Keratinocyte (primary cell): Measurements from ENCODE around the gene SLC44A1. TPM values are rescaled to one million over a fixed set of nuclear protein-coding genes. Genes with fewer than 3 reads are reported as not detected.

Experiments
- DNase-seq: peaks from one replicate; pipeline ENCODE4 v3.0.0-alpha.2; 2011; ENCODE audit warnings: low read depth, missing footprints, low spot score
- FAIRE-seq: peaks from 2 replicates; lab custom pipeline; 2011; peaks lifted over from hg19 to GRCh38; lab: Jason Lieb, UNC
- H2AFZ ChIP-seq: 2 replicates; pipeline ENCODE4 v1.6.0; 2012; ENCODE audit warnings: low read length, control low read depth, inconsistent platforms; ENCODE audit not compliant: control insufficient read depth
- H3K27ac ChIP-seq: 2 replicates; pipeline ENCODE4 v1.5.1; 2011; ENCODE audit warnings: low read length; ENCODE audit not compliant: control insufficient read depth, insufficient read depth
- H3K27me3 ChIP-seq: 3 replicates; pipeline ENCODE4 v1.6.0; 2011; ENCODE audit warnings: low read length; ENCODE audit not compliant: control insufficient read depth, insufficient read depth; ENCODE audit errors: extremely low read depth
- H3K36me3 ChIP-seq, 2 experiments: 2 replicates in 1 of 2; 3 replicates in 1 of 2; pipeline ENCODE4 v1.5.1; 2011; ENCODE audit warnings: low read length in 2 of 2, mild to moderate bottlenecking in 1 of 2; ENCODE audit not compliant: control insufficient read depth in 2 of 2, insufficient read depth in 2 of 2; ENCODE audit errors: extremely low read depth in 1 of 2
- H3K4me1 ChIP-seq: 3 replicates; pipeline ENCODE4 v1.5.1; 2011; ENCODE audit warnings: low read length; ENCODE audit not compliant: control insufficient read depth, insufficient read depth; ENCODE audit errors: extremely low read depth
- H3K4me2 ChIP-seq: 3 replicates; pipeline ENCODE4 v1.6.0; 2011; ENCODE audit warnings: low read depth, low read length; ENCODE audit not compliant: control insufficient read depth, insufficient read depth; ENCODE audit errors: extremely low read depth
- H3K4me3 ChIP-seq, 3 experiments: fragments of 200-600 bp in 1 of 3; sonication (generic) in 1 of 3; 2 replicates in 2 of 3; 3 replicates in 1 of 3; pipeline ENCODE4 v1.5.1; 2011 to 2016; ENCODE audit warnings: low read length in 3 of 3, mild to moderate bottlenecking in 3 of 3, control low read depth in 2 of 3, inconsistent platforms in 1 of 3, low read depth in 1 of 3, mixed read lengths in 1 of 3, mixed run types in 1 of 3, moderate library complexity in 1 of 3; ENCODE audit not compliant: control insufficient read depth in 2 of 3, insufficient read depth in 2 of 3; ENCODE audit errors: extremely low read depth in 1 of 3
- H3K79me2 ChIP-seq: 2 replicates; pipeline ENCODE4 v1.6.0; 2012; ENCODE audit warnings: low read length; ENCODE audit not compliant: control insufficient read depth, insufficient read depth
- H3K9ac ChIP-seq: 3 replicates; pipeline ENCODE4 v1.6.0; 2011; ENCODE audit warnings: low read length; ENCODE audit not compliant: control insufficient read depth, insufficient read depth; ENCODE audit errors: extremely low read depth
- H3K9me1 ChIP-seq: 3 replicates; pipeline ENCODE4 v1.6.0; 2011; ENCODE audit warnings: low read length; ENCODE audit not compliant: control insufficient read depth, insufficient read depth; ENCODE audit errors: extremely low read depth
- H3K9me3 ChIP-seq: 2 replicates; pipeline ENCODE4 v1.5.1; 2012; ENCODE audit warnings: low read depth, low read length; ENCODE audit not compliant: control insufficient read depth
- H4K20me1 ChIP-seq: 3 replicates; pipeline ENCODE4 v1.6.0; 2011; ENCODE audit warnings: low read length; ENCODE audit not compliant: control insufficient read depth, insufficient read depth; ENCODE audit errors: extremely low read depth
- EZH2 ChIP-seq: IDR thresholded peaks from one replicate; pipeline ENCODE4 v1.6.1; 2012; ENCODE audit warnings: inconsistent platforms, mild to moderate bottlenecking, low read length, moderate library complexity
- dilution Hi-C: fragments of 300-500 bp; cut with MboI; formaldehyde crosslinking; loops from one replicate; pipeline ENCODE4 v1.7.0; 2020; ENCODE audit warnings: low sequenced_read_pairs; ENCODE audit not compliant: extremely low pct_ligation_motif_present
- polyA plus RNA-seq, 5 experiments: library from polyadenylated mRNA; depleted of rRNA in 3 of 5; stranded (reverse) in 3 of 5; stranded (forward) in 1 of 5; unstranded in 1 of 5; fragments of >200 nt; gene quantifications; 1 replicate in 1 of 5; 2 replicates in 3 of 5; 3 replicates in 1 of 5; pipeline versions ENCODE4 v1.2.1 to v1.2.3, GENCODE V29; 2011 to 2012; ENCODE audit warnings: missing spikeins in 2 of 5, low read depth in 1 of 5, low replicate concordance in 1 of 5
- TF ChIP-seq, protein P1 (sequence below), 3 experiments: IDR thresholded peaks in 1 of 3; conservative IDR thresholded peaks in 1 of 3; optimal IDR thresholded peaks in 1 of 3; 2 replicates in 2 of 3; 3 replicates in 1 of 3; pipeline versions ENCODE3 to v1.5.1; 2011; ENCODE audit warnings: low read length in 3 of 3, mild to moderate bottlenecking in 3 of 3, moderate library complexity in 2 of 3, control low read depth in 1 of 3, inconsistent platforms in 1 of 3; ENCODE audit not compliant: insufficient read depth in 2 of 3; ENCODE audit errors: extremely low read depth in 1 of 3

Gene SLC44A1
- polyA plus RNA-seq, 1 donor (not counting 4 experiments of a cell fraction or from before 2014, with no cell fraction given): 22.9 TPM

GRCh38 chr9:105313238-105313637, 68.8 kb downstream of the SLC44A1 start:
- H3K9me3 ChIP-seq: no peaks in the 10 kb centered on the region
- H3K27me3 ChIP-seq: no peaks in the 10 kb centered on the region
- dilution Hi-C loops: no loop called here
- no peak overlapping the region for H2AFZ ChIP-seq
- DNase-seq (no peak), FAIRE-seq (no peak)
- H4K20me1 ChIP-seq: no peaks in the 10 kb centered on the region
- TF ChIP-seq EZH2: no peak
- TF ChIP-seq, protein P1, sequence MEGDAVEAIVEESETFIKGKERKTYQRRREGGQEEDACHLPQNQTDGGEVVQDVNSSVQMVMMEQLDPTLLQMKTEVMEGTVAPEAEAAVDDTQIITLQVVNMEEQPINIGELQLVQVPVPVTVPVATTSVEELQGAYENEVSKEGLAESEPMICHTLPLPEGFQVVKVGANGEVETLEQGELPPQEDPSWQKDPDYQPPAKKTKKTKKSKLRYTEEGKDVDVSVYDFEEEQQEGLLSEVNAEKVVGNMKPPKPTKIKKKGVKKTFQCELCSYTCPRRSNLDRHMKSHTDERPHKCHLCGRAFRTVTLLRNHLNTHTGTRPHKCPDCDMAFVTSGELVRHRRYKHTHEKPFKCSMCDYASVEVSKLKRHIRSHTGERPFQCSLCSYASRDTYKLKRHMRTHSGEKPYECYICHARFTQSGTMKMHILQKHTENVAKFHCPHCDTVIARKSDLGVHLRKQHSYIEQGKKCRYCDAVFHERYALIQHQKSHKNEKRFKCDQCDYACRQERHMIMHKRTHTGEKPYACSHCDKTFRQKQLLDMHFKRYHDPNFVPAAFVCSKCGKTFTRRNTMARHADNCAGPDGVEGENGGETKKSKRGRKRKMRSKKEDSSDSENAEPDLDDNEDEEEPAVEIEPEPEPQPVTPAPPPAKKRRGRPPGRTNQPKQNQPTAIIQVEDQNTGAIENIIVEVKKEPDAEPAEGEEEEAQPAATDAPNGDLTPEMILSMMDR (optimal IDR thresholded peaks at IDR 0.05 in 1 of 3, IDR thresholded peaks at IDR 0.05 in 1 of 3, conservative IDR thresholded peaks at IDR 0.05 in 1 of 3; ENCODE audit: extremely low read depth in 1 of 3, insufficient read depth in 2 of 3, low read length in 3 of 3): no peak
- H3K4me2 ChIP-seq: no peak overlapping the region
- no peaks in the 10 kb centered on the region for H3K36me3 ChIP-seq
- no peak overlapping the region for H3K9ac ChIP-seq
- peaks cover 7% of the 10 kb centered on the region for H3K4me1 ChIP-seq
- no peaks in the 10 kb centered on the region for H3K79me2 ChIP-seq
- H3K27ac ChIP-seq: no peak overlapping the region
- no peaks in the 10 kb centered on the region for H3K9me1 ChIP-seq
- H3K4me3 ChIP-seq: no peak overlapping the region

DNA sequence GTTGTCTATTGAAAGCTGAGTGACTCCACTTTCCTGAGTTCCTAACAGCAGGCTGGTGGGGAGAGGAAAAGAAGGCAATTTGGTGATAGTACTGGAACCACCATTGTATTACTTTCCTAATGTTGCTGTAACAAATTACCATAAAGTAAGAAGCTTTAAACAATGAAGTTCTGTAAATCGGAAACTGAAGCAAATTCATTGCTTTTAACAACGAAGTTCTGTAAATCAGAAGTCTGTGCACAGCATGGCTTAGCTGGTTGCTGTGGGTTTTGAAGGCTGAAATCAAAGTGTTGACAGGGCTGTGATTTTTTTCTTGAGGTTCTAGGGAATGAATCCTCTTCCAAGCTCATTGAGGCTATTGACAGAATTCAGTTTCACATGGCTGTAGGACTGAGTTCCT, 72.3 kb downstream of the SLC44A1 start:
- Histone ChIP-seq H4K20me1 (no peaks in the 10 kb centered on the region), H3K36me3 (no peaks in the 10 kb centered on the region), H3K4me3 (no peak overlapping the region), H2AFZ (no peak overlapping the region), H3K79me2 (no peaks in the 10 kb centered on the region), H3K9me1 (no peaks in the 10 kb centered on the region), H3K27me3 (no peaks in the 10 kb centered on the region), H3K4me2 (no peak overlapping the region), H3K9ac (no peak overlapping the region), H3K9me3 (no peaks in the 10 kb centered on the region), H3K4me1 (no peaks in the 10 kb centered on the region), H3K27ac (no peak overlapping the region)
- FAIRE-seq (no peak), DNase-seq (no peak)
- TF ChIP-seq EZH2: no peak
- TF ChIP-seq, protein P1 (optimal IDR thresholded peaks at IDR 0.05 in 1 of 3, IDR thresholded peaks at IDR 0.05 in 1 of 3, conservative IDR thresholded peaks at IDR 0.05 in 1 of 3; ENCODE audit: extremely low read depth in 1 of 3, insufficient read depth in 2 of 3, low read length in 3 of 3): no peak
- dilution Hi-C loops: no loop called here
